GM04503 (cell line): ENCODE data around the gene UBASH3B.

Experiments
- DNase-seq: peaks from one replicate; pipeline ENCODE4 v3.0.0-alpha.2; 2012; ENCODE audit warnings: low read depth

Gene UBASH3B

GRCh38 chr11:122732342-122733315 is 77.1 kb downstream of the UBASH3B start:
- no peak for DNase-seq

- no peak for DNase-seq
Observed at GRCh38 chr11:122733318-122733717, 77.8 kb downstream of the UBASH3B start.

GRCh38 chr11:122734848-122735496 is 79.5 kb downstream of the UBASH3B start:
- no peak for DNase-seq

GRCh38 chr11:122737951-122738693 is 82.6 kb downstream of the UBASH3B start:
- DNase-seq, result no peak

- DNase-seq, result no peak
Observed at GRCh38 chr11:122741613-122742300, 86.2 kb downstream of the UBASH3B start.

GRCh38 chr11:122742301-122743018 is 86.9 kb downstream of the UBASH3B start:
- DNase-seq, result no peak

GRCh38 chr11:122743097-122743741 is 87.7 kb downstream of the UBASH3B start:
- DNase-seq, result no peak

- DNase-seq, result no peak
Observed at GRCh38 chr11:122743949-122744348, 88.4 kb downstream of the UBASH3B start.

GRCh38 chr11:122744357-122744756 is 88.8 kb downstream of the UBASH3B start:
- DNase-seq, result no peak

- no peak for DNase-seq
Observed at GRCh38 chr11:122745111-122745510, 89.6 kb downstream of the UBASH3B start.

GRCh38 chr11:122746050-122746478 is 90.5 kb downstream of the UBASH3B start:
- DNase-seq, result no peak

- DNase-seq, result no peak
Observed at GRCh38 chr11:122746611-122747244, 91.2 kb downstream of the UBASH3B start.

GRCh38 chr11:122747351-122747781 is 91.8 kb downstream of the UBASH3B start:
- no peak for DNase-seq

GRCh38 chr11:122749005-122749687 is 93.6 kb downstream of the UBASH3B start:
- peak; percentile 86 for DNase-seq

- no peak for DNase-seq
Observed at GRCh38 chr11:122750049-122750448, 94.5 kb downstream of the UBASH3B start.

GRCh38 chr11:122751292-122752070 is 96.0 kb downstream of the UBASH3B start:
- no peak for DNase-seq

GRCh38 chr11:122754028-122754427 is 98.5 kb downstream of the UBASH3B start:
- DNase-seq, result no peak

GRCh38 chr11:122754553-122755322 is 99.2 kb downstream of the UBASH3B start:
- no peak for DNase-seq
